HCT116 (cell line): Measurements from ENCODE around the gene TEDC1.

ENCODE experiments used
- POLR2A ChIP-seq: IDR thresholded peaks from 2 replicates; pipeline ENCODE4 v1.7.0; 2011; ENCODE audit warnings: borderline replicate concordance; ENCODE audit not compliant: insufficient read depth, insufficient read length; ENCODE audit errors: extremely low read depth
- RAD21 ChIP-seq: IDR thresholded peaks from 2 replicates; pipeline ENCODE4 v1.6.1; 2012; ENCODE audit warnings: low read depth, mild to moderate bottlenecking
- SIN3A ChIP-seq: IDR thresholded peaks from 2 replicates; pipeline ENCODE4 v1.6.1; 2012; ENCODE audit warnings: low read depth
- TF ChIP-seq, protein P1 (sequence below), 3 experiments: fragments of 200-600 bp in 1 of 3; sonication (generic) in 1 of 3; IDR thresholded peaks in 2 of 3; conservative IDR thresholded peaks in 1 of 3; 2 replicates each; pipeline ENCODE4 v1.5.1; 2012 to 2017; ENCODE audit warnings: low read depth in 2 of 3, low read length in 2 of 3, antibody characterized with exemption in 1 of 3, borderline replicate concordance in 1 of 3, control low read depth in 1 of 3, mild to moderate bottlenecking in 1 of 3, mixed read lengths in 1 of 3, mixed run types in 1 of 3, moderate library complexity in 1 of 3; ENCODE audit not compliant: insufficient read depth in 1 of 3
- TF ChIP-seq, protein P2 (sequence below): IDR thresholded peaks from 2 replicates; pipeline ENCODE4 v1.6.1; 2012; ENCODE audit warnings: low read depth

DNA sequence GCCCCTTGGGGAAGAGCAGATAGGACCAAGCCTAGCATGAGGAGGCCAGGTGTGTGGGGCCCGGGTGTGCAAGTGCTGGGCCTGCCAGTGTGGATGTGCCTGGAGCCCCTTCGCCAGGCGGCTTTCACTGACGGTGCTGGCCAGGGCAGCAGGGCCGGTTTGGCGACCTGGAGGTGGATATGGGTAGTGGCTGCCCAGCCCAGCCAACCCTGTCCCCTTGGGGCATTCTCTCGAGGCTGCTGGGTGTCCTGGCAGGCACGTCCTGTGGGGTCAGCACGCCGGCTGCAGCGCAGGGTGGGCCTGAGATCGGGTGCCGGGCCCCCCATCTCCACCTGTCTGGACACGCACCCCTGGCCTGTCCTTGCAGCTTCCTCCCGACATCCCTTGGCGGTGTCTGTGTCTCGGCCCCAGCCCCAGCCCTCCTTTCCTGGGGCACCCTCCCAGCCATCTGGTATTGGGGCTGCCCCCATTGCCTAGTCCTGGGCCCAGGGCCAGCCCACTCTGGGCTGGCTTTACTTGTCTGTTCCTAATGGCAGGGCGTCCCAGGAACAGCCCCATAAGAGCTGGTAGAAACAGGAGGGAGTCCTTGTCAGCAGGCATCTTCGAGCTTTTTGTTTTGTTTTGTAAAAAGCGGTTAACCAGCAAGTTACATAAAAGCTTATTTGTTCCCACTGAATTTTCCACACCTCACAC is 23.7 kb upstream of the TEDC1 start:
- TF ChIP-seq, protein P1, sequence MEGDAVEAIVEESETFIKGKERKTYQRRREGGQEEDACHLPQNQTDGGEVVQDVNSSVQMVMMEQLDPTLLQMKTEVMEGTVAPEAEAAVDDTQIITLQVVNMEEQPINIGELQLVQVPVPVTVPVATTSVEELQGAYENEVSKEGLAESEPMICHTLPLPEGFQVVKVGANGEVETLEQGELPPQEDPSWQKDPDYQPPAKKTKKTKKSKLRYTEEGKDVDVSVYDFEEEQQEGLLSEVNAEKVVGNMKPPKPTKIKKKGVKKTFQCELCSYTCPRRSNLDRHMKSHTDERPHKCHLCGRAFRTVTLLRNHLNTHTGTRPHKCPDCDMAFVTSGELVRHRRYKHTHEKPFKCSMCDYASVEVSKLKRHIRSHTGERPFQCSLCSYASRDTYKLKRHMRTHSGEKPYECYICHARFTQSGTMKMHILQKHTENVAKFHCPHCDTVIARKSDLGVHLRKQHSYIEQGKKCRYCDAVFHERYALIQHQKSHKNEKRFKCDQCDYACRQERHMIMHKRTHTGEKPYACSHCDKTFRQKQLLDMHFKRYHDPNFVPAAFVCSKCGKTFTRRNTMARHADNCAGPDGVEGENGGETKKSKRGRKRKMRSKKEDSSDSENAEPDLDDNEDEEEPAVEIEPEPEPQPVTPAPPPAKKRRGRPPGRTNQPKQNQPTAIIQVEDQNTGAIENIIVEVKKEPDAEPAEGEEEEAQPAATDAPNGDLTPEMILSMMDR (IDR thresholded peaks at IDR 0.05 in 2 of 3, conservative IDR thresholded peaks at IDR 0.05 in 1 of 3; ENCODE audit: borderline replicate concordance in 1 of 3, insufficient read depth in 1 of 3, low read depth in 2 of 3, low read length in 2 of 3) = no peak
- TF ChIP-seq RAD21 = no peak
- no peak for TF ChIP-seq POLR2A
- TF ChIP-seq, protein P2, sequence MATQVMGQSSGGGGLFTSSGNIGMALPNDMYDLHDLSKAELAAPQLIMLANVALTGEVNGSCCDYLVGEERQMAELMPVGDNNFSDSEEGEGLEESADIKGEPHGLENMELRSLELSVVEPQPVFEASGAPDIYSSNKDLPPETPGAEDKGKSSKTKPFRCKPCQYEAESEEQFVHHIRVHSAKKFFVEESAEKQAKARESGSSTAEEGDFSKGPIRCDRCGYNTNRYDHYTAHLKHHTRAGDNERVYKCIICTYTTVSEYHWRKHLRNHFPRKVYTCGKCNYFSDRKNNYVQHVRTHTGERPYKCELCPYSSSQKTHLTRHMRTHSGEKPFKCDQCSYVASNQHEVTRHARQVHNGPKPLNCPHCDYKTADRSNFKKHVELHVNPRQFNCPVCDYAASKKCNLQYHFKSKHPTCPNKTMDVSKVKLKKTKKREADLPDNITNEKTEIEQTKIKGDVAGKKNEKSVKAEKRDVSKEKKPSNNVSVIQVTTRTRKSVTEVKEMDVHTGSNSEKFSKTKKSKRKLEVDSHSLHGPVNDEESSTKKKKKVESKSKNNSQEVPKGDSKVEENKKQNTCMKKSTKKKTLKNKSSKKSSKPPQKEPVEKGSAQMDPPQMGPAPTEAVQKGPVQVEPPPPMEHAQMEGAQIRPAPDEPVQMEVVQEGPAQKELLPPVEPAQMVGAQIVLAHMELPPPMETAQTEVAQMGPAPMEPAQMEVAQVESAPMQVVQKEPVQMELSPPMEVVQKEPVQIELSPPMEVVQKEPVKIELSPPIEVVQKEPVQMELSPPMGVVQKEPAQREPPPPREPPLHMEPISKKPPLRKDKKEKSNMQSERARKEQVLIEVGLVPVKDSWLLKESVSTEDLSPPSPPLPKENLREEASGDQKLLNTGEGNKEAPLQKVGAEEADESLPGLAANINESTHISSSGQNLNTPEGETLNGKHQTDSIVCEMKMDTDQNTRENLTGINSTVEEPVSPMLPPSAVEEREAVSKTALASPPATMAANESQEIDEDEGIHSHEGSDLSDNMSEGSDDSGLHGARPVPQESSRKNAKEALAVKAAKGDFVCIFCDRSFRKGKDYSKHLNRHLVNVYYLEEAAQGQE = no peak
- TF ChIP-seq SIN3A = no peak
